ENCODE measurements around the gene TMEM108. TPM values are rescaled to one million over a fixed set of nuclear protein-coding genes. Genes with fewer than 3 reads are reported as not detected.

Gene TMEM108
- total and polyA plus RNA-seq, 5 donors from 2014 or later, result 0.11 TPM; not detected in 4

GRCh38 chr3:133040696-133041523 lies 2.7 kb downstream of the TMEM108 start:
- H3K36me3 Mint-ChIP-seq, result no peaks in the 10 kb centered on the region
- no peak overlapping the region for H3K4me3 Mint-ChIP-seq
- ATAC-seq (ENCODE audit: low read depth in 2 of 2) (no peak), DNase-seq (peak in 1 of 3 donors; percentile 13)
- H3K27me3 ChIP-seq (ENCODE audit: control insufficient read depth, insufficient read depth, low read length), result peaks cover 26% of the 10 kb centered on the region
- H3K27me3 Mint-ChIP-seq, result peaks cover 34% of the 10 kb centered on the region
- H3K9me3 ChIP-seq (ENCODE audit: control insufficient read depth in 2 of 2, low read length in 2 of 2), result no peaks in the 10 kb centered on the region
- no peak overlapping the region for H3K27ac ChIP-seq (ENCODE audit: insufficient read depth, low read length, poor library complexity, severe bottlenecking)
- no peak overlapping the region for H3K27ac Mint-ChIP-seq
- no peak overlapping the region for H3K4me3 ChIP-seq (ENCODE audit: low read depth, low read length)
- H3K4me1 ChIP-seq (ENCODE audit: control insufficient read depth, insufficient read depth, low read length, poor library complexity, severe bottlenecking), result peaks cover 5% of the 10 kb centered on the region
- H3K36me3 ChIP-seq (ENCODE audit: control insufficient read depth, insufficient read depth, low read length), result no peaks in the 10 kb centered on the region
- peaks cover 0 to 10% (median 3%) of the 10 kb centered on the region in 4 donors for H3K4me1 Mint-ChIP-seq
- H3K9me3 Mint-ChIP-seq, result peaks cover 0 to 2% (median 0%) of the 10 kb centered on the region in 7 donors

- no peaks in the 10 kb centered on the region for H3K9me3 ChIP-seq (ENCODE audit: control insufficient read depth in 2 of 2, low read length in 2 of 2)
- peaks cover 0 to 10% (median 3%) of the 10 kb centered on the region in 4 donors for H3K4me1 Mint-ChIP-seq
- DNase-seq, result no peak
- no peak overlapping the region for H3K4me3 ChIP-seq (ENCODE audit: low read depth, low read length)
- no peaks in the 10 kb centered on the region for H3K36me3 ChIP-seq (ENCODE audit: control insufficient read depth, insufficient read depth, low read length)
- H3K27ac Mint-ChIP-seq, result no peak overlapping the region
- peaks cover 25% of the 10 kb centered on the region for H3K27me3 ChIP-seq (ENCODE audit: control insufficient read depth, insufficient read depth, low read length)
- no peak overlapping the region for H3K4me3 Mint-ChIP-seq
- no peak for ATAC-seq (ENCODE audit: low read depth in 2 of 2)
- H3K4me1 ChIP-seq (ENCODE audit: control insufficient read depth, insufficient read depth, low read length, poor library complexity, severe bottlenecking), result peaks cover 5% of the 10 kb centered on the region
- peaks cover 0 to 2% (median 0%) of the 10 kb centered on the region in 7 donors for H3K9me3 Mint-ChIP-seq
- no peaks in the 10 kb centered on the region for H3K36me3 Mint-ChIP-seq
- no peak overlapping the region for H3K27ac ChIP-seq (ENCODE audit: insufficient read depth, low read length, poor library complexity, severe bottlenecking)
- H3K27me3 Mint-ChIP-seq, result peaks cover 30% of the 10 kb centered on the region
Measured at GRCh38 chr3:133041524-133041829, 3.3 kb downstream of the TMEM108 start.

GRCh38 chr3:133042778-133043177 lies 4.6 kb downstream of the TMEM108 start:
- ATAC-seq (ENCODE audit: low read depth in 2 of 2), result no peak
- H3K36me3 ChIP-seq (ENCODE audit: control insufficient read depth, insufficient read depth, low read length), result no peaks in the 10 kb centered on the region
- peaks cover 5% of the 10 kb centered on the region for H3K4me1 ChIP-seq (ENCODE audit: control insufficient read depth, insufficient read depth, low read length, poor library complexity, severe bottlenecking)
- H3K4me1 Mint-ChIP-seq, result peaks cover 0 to 10% (median 3%) of the 10 kb centered on the region in 4 donors
- H3K27ac Mint-ChIP-seq, result no peak overlapping the region
- H3K4me3 ChIP-seq (ENCODE audit: low read depth, low read length), result no peak overlapping the region
- no peaks in the 10 kb centered on the region for H3K9me3 ChIP-seq (ENCODE audit: control insufficient read depth in 2 of 2, low read length in 2 of 2)
- H3K9me3 Mint-ChIP-seq, result peaks cover 0 to 2% (median 0%) of the 10 kb centered on the region in 7 donors
- H3K27me3 ChIP-seq (ENCODE audit: control insufficient read depth, insufficient read depth, low read length), result peaks cover 19% of the 10 kb centered on the region
- H3K36me3 Mint-ChIP-seq, result no peaks in the 10 kb centered on the region
- DNase-seq, result no peak
- H3K27ac ChIP-seq (ENCODE audit: insufficient read depth, low read length, poor library complexity, severe bottlenecking), result no peak overlapping the region
- peaks cover 23% of the 10 kb centered on the region for H3K27me3 Mint-ChIP-seq
- peak overlapping the region in 1 of 4 donors; percentile 68 for H3K4me3 Mint-ChIP-seq

GRCh38 chr3:133047980-133048379 lies 9.8 kb downstream of the TMEM108 start:
- ATAC-seq (ENCODE audit: low read depth in 2 of 2), result no peak
- peaks cover 3% of the 10 kb centered on the region for H3K27me3 ChIP-seq (ENCODE audit: control insufficient read depth, insufficient read depth, low read length)
- Mint-ChIP-seq H3K27me3 (peaks cover 11% of the 10 kb centered on the region), H3K27ac (no peak overlapping the region), H3K9me3 (peaks cover 0 to 1% (median 0%) of the 10 kb centered on the region in 7 donors), H3K4me3 (no peak overlapping the region), H3K36me3 (no peaks in the 10 kb centered on the region), H3K4me1 (no peaks in the 10 kb centered on the region)
- no peaks in the 10 kb centered on the region for H3K36me3 ChIP-seq (ENCODE audit: control insufficient read depth, insufficient read depth, low read length)
- H3K4me1 ChIP-seq (ENCODE audit: control insufficient read depth, insufficient read depth, low read length, poor library complexity, severe bottlenecking), result no peaks in the 10 kb centered on the region
- no peaks in the 10 kb centered on the region for H3K9me3 ChIP-seq (ENCODE audit: control insufficient read depth in 2 of 2, low read length in 2 of 2)
- H3K27ac ChIP-seq (ENCODE audit: insufficient read depth, low read length, poor library complexity, severe bottlenecking), result no peak overlapping the region
- DNase-seq, result no peak
- H3K4me3 ChIP-seq (ENCODE audit: low read depth, low read length), result no peak overlapping the region

- H3K4me1 ChIP-seq (ENCODE audit: control insufficient read depth, insufficient read depth, low read length, poor library complexity, severe bottlenecking), result no peaks in the 10 kb centered on the region
- no peak overlapping the region for H3K4me3 ChIP-seq (ENCODE audit: low read depth, low read length)
- Mint-ChIP-seq H3K27ac (peak overlapping the region in 1 of 3 donors; percentile 32), H3K4me3 (no peak overlapping the region), H3K9me3 (peaks cover 0 to 1% (median 0%) of the 10 kb centered on the region in 7 donors), H3K27me3 (peaks cover 14% of the 10 kb centered on the region), H3K4me1 (no peaks in the 10 kb centered on the region), H3K36me3 (no peaks in the 10 kb centered on the region)
- DNase-seq (no peak), ATAC-seq (ENCODE audit: low read depth in 2 of 2) (no peak)
- peaks cover 3% of the 10 kb centered on the region for H3K27me3 ChIP-seq (ENCODE audit: control insufficient read depth, insufficient read depth, low read length)
- no peak overlapping the region for H3K27ac ChIP-seq (ENCODE audit: insufficient read depth, low read length, poor library complexity, severe bottlenecking)
- H3K36me3 ChIP-seq (ENCODE audit: control insufficient read depth, insufficient read depth, low read length), result no peaks in the 10 kb centered on the region
- H3K9me3 ChIP-seq (ENCODE audit: control insufficient read depth in 2 of 2, low read length in 2 of 2), result no peaks in the 10 kb centered on the region
Measured at GRCh38 chr3:133049491-133049890, 11.3 kb downstream of the TMEM108 start.

GRCh38 chr3:133050891-133051290 lies 12.7 kb downstream of the TMEM108 start:
- Histone ChIP-seq H3K9me3 (ENCODE audit: control insufficient read depth in 2 of 2, low read length in 2 of 2) (no peaks in the 10 kb centered on the region), H3K27ac (ENCODE audit: insufficient read depth, low read length, poor library complexity, severe bottlenecking) (no peak overlapping the region), H3K4me3 (ENCODE audit: low read depth, low read length) (no peak overlapping the region), H3K4me1 (ENCODE audit: control insufficient read depth, insufficient read depth, low read length, poor library complexity, severe bottlenecking) (no peaks in the 10 kb centered on the region), H3K27me3 (ENCODE audit: control insufficient read depth, insufficient read depth, low read length) (no peaks in the 10 kb centered on the region), H3K36me3 (ENCODE audit: control insufficient read depth, insufficient read depth, low read length) (no peaks in the 10 kb centered on the region)
- H3K27me3 Mint-ChIP-seq, result peaks cover 14% of the 10 kb centered on the region
- ATAC-seq (ENCODE audit: low read depth in 2 of 2) (no peak), DNase-seq (no peak)
- H3K4me3 Mint-ChIP-seq, result no peak overlapping the region
- H3K9me3 Mint-ChIP-seq, result peaks cover 0 to 1% (median 0%) of the 10 kb centered on the region in 7 donors
- no peak overlapping the region for H3K27ac Mint-ChIP-seq
- H3K4me1 Mint-ChIP-seq, result no peaks in the 10 kb centered on the region
- H3K36me3 Mint-ChIP-seq, result no peaks in the 10 kb centered on the region

- Mint-ChIP-seq H3K4me1 (no peaks in the 10 kb centered on the region), H3K9me3 (no peaks in the 10 kb centered on the region), H3K27ac (no peak overlapping the region), H3K27me3 (peaks cover 18% of the 10 kb centered on the region), H3K36me3 (no peaks in the 10 kb centered on the region), H3K4me3 (no peak overlapping the region)
- Histone ChIP-seq H3K4me3 (ENCODE audit: low read depth, low read length) (no peak overlapping the region), H3K27ac (ENCODE audit: insufficient read depth, low read length, poor library complexity, severe bottlenecking) (no peak overlapping the region), H3K4me1 (ENCODE audit: control insufficient read depth, insufficient read depth, low read length, poor library complexity, severe bottlenecking) (no peaks in the 10 kb centered on the region), H3K27me3 (ENCODE audit: control insufficient read depth, insufficient read depth, low read length) (peaks cover 4% of the 10 kb centered on the region), H3K9me3 (ENCODE audit: control insufficient read depth in 2 of 2, low read length in 2 of 2) (no peaks in the 10 kb centered on the region), H3K36me3 (ENCODE audit: control insufficient read depth, insufficient read depth, low read length) (no peaks in the 10 kb centered on the region)
- DNase-seq (no peak), ATAC-seq (ENCODE audit: low read depth in 2 of 2) (no peak)
Measured at GRCh38 chr3:133053532-133053931, 15.3 kb downstream of the TMEM108 start.

GRCh38 chr3:133054586-133054985 lies 16.4 kb downstream of the TMEM108 start:
- ATAC-seq (ENCODE audit: low read depth in 2 of 2), result no peak
- no peaks in the 10 kb centered on the region for H3K36me3 Mint-ChIP-seq
- peaks cover 4% of the 10 kb centered on the region for H3K27me3 ChIP-seq (ENCODE audit: control insufficient read depth, insufficient read depth, low read length)

More at GRCh38 chr3:133054586-133054985, 16.4 kb downstream of the TMEM108 start:
- no peak overlapping the region for H3K27ac ChIP-seq (ENCODE audit: insufficient read depth, low read length, poor library complexity, severe bottlenecking)
- Mint-ChIP-seq H3K27ac (no peak overlapping the region), H3K4me3 (no peak overlapping the region), H3K4me1 (no peaks in the 10 kb centered on the region), H3K27me3 (peaks cover 18% of the 10 kb centered on the region), H3K9me3 (no peaks in the 10 kb centered on the region)
- H3K4me1 ChIP-seq (ENCODE audit: control insufficient read depth, insufficient read depth, low read length, poor library complexity, severe bottlenecking), result no peaks in the 10 kb centered on the region
- no peak for DNase-seq
- no peaks in the 10 kb centered on the region for H3K36me3 ChIP-seq (ENCODE audit: control insufficient read depth, insufficient read depth, low read length)
- H3K4me3 ChIP-seq (ENCODE audit: low read depth, low read length), result no peak overlapping the region
- H3K9me3 ChIP-seq (ENCODE audit: control insufficient read depth in 2 of 2, low read length in 2 of 2), result no peaks in the 10 kb centered on the region

Measured in CD4-positive, CD25-positive, alpha-beta regulatory T cell (primary cell).